ENCODE data around the gene SEPTIN10.
"Not testable (repeated sequence)": the region's sequence is repeated elsewhere in the genome, so short reads cannot be mapped to it uniquely, and the experiment has no call there.

SEPTIN10 gene

GRCh38 chr2:109545828-109546713 lies 67.7 kb downstream of the SEPTIN10 start:
- DNase-seq (ENCODE audit: low read depth), result no peak

- DNase-seq (ENCODE audit: low read depth), result no peak
Measured at GRCh38 chr2:109542384-109542783, 71.4 kb downstream of the SEPTIN10 start.

DNA sequence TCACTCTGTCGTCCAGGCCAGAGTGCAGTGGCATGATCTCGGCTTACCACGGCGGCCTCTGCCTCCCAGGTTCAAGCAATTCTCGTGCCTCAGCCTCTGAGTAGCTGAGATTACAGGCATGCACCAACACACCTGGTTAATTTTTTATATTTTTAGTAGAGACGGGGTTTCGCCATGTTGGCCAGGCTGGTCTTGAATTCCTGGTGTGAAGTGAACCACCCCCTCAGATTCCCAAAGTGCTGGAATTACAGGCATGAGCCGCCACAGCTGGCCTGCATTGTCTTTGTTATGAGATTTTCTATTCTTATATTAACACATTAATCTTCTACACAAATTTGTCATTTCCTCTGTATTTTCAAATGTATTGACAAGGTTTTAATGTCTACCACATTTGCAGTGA lies 75.2 kb downstream of the SEPTIN10 start:
- DNase-seq (ENCODE audit: low read depth), result no peak

- DNase-seq (ENCODE audit: low read depth), result no peak
Measured at GRCh38 chr2:109537565-109538222, 76.1 kb downstream of the SEPTIN10 start.

- not testable (repeated sequence) for DNase-seq (ENCODE audit: low read depth)
Measured at GRCh38 chr2:109536556-109536955, 77.2 kb downstream of the SEPTIN10 start.

GRCh38 chr2:109535217-109535946 lies 78.4 kb downstream of the SEPTIN10 start:
- no peak for DNase-seq (ENCODE audit: low read depth)

- DNase-seq (ENCODE audit: low read depth), result no peak
Measured at GRCh38 chr2:109533823-109534222, 79.9 kb downstream of the SEPTIN10 start.

DNA sequence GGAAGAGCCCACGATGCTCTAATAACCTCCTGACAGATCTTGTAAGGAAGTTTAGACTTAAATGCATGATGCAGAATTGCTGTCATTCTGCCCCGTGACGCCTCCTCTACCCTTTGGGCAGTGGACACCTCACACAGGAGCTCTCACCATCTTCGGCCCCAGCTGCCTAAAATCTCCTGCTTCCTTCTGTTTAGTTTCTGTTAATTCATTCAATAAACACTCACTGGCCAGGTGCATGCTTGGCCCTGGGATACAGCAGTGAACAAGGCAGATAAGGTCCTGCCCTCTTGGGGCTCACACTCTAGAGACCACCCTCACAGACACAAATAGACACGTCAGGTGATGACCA lies 81.1 kb downstream of the SEPTIN10 start:
- DNase-seq (ENCODE audit: low read depth), result no peak

DNA sequence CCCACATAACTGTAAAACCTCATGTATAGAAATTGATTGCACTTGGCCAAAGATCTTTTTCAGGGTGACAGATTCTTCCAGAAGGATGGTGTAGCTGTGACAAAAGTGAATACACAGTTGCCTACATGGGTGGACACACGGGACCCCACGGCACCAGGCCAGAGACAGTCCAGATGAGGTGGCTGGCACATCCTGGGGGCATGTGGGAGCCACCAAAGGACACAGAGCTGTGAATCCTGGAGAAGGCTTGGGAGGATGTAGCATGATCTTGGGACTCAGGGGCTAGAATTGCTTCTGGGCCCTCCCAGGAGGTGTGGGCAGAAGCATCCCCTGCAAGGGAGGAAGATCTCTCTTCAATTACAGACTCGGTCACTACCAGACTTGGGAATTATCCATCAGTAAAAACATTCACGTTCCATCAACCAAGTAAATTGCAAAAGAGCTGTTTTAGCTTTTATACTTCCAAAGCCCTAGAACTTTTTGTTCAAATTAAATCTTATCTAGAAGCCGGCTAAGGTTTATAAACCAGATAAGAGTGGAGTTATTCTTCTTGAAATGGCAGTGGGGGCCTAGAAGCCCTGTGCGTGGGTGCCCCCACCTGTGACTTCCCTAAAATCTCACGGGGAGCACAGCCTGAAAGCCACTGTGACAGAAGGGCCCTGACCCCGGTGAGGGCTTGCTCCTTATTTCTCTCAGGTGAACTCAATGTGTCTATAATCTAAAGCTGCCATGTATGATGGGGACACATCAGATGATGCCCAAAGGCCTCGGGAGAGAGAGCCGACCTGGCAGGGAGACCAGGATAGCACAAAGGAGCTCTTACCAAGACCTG lies 81.7 kb downstream of the SEPTIN10 start:
- DNase-seq (ENCODE audit: low read depth), result no peak

GRCh38 chr2:109531221-109531620 lies 82.5 kb downstream of the SEPTIN10 start:
- DNase-seq (ENCODE audit: low read depth), result no peak

DNA sequence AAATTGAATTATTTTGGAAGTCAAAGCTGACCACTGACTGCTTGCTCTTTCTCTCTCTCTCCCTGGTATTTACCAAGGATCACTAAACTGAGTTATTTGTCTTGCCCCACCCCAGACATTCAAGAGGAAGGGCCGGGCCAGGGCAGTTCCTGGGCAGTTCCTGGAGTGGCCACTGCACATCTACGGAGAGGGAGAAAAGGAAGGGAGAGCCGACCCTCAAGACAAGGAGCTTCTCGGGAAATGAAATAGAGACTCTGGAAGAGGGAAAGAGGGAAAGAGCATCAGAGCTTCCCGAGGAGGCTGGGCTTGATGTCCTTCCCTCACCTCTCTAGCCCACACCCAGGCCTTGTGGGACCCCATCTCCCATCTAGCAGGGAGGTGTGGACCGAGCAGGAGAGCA lies 83.1 kb downstream of the SEPTIN10 start:
- DNase-seq (ENCODE audit: low read depth), result no peak

GRCh38 chr2:109529532-109530449 lies 84.0 kb downstream of the SEPTIN10 start:
- DNase-seq (ENCODE audit: low read depth), result no peak

DNA sequence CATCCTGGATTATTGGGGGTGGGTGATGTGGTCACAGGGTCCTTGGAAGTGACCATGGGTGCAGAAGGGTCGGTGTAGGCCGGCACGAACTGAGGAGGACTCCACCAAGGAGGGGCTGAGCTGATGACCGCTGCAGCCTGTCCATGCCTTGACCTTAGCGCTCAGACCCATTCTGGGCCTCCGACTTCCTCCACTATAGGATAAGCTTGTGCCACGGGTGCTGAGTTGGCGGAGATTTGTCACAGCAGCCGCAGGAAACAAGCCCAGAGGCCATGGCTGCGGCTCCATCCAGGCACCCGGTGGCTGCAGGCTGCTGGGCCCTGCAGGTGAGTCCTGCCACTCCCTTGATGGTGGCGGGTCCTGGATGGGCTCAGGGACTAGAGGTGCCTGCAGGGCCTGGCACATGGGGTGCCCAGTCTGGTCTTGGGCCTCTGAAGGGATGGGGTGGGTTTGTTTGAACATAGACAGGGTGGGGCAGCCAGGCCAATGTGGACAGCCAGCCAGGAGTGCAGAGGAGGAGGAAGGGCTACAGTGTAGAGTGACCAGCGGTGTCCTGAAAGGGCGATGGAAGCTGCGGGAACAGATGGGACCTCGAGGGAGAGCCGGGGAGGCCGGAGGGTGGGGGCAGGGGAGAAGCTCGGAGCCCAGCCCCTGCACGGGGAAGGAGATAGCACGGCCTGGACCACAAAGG lies 84.8 kb downstream of the SEPTIN10 start:
- DNase-seq (ENCODE audit: low read depth), result no peak

DNA sequence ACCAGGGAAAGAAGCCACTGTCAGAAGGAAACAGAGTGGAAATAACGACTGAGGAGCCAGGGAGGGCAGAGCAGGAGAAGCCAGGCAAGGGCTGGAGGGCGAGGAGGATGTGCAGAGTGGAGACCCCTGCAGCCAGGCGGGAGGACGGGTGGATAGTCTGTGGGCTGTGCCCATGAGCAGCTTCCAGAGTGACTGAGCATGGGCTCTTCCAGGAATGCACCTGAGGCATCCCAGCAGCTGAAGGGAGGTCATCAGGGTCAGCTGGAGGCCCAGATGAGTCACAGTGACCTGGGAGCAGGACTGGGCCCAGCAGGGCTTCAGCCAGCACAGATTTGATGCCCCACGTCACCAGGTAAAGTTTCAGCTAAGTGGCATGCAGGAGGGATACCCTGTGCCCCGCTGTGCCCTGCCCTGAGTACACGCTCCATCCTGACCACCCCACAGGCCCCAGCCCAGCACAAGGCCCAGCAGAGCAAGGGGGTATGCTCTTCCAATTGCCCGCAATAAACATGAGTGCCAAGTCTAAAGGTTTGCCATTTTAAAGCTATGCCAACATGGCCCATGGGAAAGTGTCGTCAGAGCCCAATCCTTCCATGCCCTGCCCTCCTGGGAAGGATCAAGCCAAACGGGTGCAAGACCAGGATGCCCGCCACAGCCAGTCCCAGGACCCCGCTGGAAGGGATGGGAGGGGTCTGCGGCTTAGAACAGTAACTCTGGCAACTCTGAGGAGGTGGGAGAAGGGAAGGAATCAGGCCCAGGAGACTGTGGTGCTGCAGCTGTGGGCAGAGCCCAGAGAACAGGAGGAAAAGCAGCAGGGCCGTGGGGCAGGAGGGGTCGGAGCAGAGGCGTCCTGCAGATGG lies 85.7 kb downstream of the SEPTIN10 start:
- no peak for DNase-seq (ENCODE audit: low read depth)

GRCh38 chr2:109527079-109527478 lies 86.7 kb downstream of the SEPTIN10 start:
- DNase-seq (ENCODE audit: low read depth), result no peak

DNA sequence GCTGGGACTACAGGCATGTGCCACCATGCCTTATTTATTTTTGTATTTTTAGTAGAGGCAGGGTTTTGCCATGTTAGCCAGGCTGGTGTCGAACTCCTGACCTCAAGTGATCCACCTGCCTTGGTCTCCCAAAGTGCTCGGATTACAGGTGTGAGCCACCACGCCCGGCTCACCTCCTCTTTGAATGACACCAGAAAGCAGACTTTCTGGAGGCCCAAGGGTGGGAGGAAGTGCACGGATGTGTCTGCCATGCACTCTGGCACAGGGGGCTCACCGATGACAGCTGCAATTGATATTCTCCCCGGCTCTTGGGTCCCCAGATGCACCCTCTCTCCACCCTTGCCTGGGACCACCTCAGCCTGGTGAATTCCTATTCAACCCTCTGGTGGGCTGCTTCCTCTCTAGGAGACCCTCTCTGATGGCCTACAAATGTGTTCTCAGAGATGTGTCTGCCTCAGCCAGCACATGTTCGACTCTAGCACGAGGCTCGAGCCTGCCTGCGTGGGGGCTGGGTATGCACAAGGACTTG lies 87.3 kb downstream of the SEPTIN10 start:
- DNase-seq (ENCODE audit: low read depth), result no peak

GRCh38 chr2:109525836-109526235 lies 87.9 kb downstream of the SEPTIN10 start:
- DNase-seq (ENCODE audit: low read depth), result no peak

- no peak for DNase-seq (ENCODE audit: low read depth)
Measured at GRCh38 chr2:109523536-109524361, 90.0 kb downstream of the SEPTIN10 start.
